HG03342 (cell line): ENCODE measurements around the gene NPTX1.
"Not testable (repeated sequence)": the region's sequence is repeated elsewhere in the genome, so short reads cannot be mapped to it uniquely, and the experiment has no call there.

Source experiments
- ATAC-seq: cut with Tn5 transposase; IDR thresholded peaks from one replicate; pipeline ENCODE4 v1.9.1; 2021; ENCODE audit warnings: mild to moderate bottlenecking, moderate library complexity; ENCODE audit not compliant: unreplicated experiment

The NPTX1 gene

GRCh38 chr17:80475910-80476876 lies at the start of gene NPTX1:
NPTX1 (minus strand) TSS chr17:80476607; CDS start chr17:80476446, 161 bp downstream.
- no peak for ATAC-seq

DNA sequence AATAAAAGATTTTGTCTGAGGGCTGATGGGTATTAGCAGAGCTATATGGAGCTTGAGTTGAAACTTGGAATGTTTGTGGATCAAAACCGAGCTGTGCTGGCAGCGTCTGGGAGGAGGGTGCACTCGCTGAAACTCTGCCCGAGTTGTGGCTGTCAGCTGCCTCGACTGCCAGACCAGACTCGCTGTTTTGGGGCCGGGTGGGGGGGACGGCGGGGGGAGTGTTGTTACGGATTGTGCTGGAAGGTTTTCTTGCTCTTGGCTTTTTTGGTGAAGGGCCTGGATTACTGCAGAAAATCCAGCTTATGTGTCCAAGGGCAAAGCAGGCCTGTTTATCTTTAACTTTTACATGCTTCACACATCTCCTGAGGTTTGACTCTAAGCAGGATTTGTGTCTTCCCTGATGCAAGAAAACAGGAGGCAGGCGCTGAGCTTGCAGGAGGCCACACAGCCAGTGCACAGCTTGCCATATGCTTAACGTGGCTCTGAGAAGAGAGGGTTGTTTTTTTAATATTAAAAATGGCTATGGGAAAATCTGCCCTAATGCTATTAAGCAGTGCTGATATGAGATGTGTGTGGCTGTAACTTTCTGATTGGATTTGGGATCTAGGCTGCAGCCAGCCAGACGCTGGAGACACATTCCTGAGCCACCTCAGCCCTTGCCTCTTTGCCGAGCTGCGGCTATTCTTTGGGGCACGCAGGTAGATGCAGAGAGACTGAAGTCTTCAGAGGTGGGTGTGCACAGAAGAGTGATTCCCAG lies 47.7 kb upstream of the NPTX1 start:
- ATAC-seq, result no peak

- no peak for ATAC-seq
Observed at GRCh38 chr17:80523054-80523744, 46.8 kb upstream of the NPTX1 start.

DNA sequence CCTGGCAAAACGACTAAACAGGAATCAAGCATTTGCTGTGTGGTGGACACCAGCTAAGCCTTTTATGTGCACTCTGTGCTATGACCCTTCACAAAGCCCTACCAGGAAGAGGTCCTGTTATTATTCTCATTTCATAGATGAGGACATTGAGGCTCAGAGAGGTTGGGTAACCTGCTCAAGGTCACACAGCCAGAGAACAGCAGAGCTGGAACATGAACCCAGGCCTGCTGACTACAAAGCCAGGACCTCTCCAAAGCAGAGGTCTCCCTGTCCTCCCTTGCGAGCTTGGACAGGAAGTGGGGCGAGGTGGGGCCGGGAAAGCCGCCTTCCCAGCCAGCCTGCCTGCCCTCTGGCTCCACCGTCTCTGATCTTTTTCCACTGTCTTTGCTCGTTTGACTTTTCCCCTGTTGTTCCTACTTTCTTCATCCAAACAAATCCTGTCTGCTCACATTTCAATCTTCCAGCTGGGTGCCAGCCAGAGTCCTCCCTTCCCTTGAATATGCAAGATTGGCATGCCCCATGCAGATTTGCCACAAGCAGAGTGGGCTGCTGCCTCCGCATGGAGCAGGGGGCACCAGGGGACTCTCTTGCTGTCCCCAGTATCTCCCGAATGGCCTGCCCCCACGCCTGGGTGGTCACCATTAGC lies 44.5 kb upstream of the NPTX1 start:
- ATAC-seq, result no peak

- ATAC-seq, result no peak
Observed at GRCh38 chr17:80519091-80519781, 42.8 kb upstream of the NPTX1 start.

GRCh38 chr17:80518392-80518791 lies 42.0 kb upstream of the NPTX1 start:
- ATAC-seq, result no peak

DNA sequence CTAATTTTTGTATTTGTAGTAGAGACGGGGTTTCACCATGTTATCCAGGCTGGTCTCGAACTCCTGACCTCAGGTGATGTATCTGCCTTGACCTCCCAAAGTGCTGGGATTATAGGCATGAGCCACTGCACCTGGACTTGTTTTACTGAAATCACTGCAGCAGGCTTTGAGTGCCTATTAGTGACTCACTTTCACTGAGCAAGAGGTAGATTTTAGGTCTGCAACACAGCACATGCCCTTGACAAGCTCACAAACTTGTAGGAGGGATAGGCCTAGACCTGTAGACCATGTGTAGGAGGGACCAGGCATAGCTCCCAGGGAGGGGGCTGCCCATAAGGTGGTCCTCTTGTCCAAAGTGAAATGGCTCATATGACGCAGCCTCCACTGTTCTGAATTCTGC lies 41.2 kb upstream of the NPTX1 start:
- ATAC-seq, result no peak

GRCh38 chr17:80516171-80516932 lies 39.9 kb upstream of the NPTX1 start:
- no peak for ATAC-seq

DNA sequence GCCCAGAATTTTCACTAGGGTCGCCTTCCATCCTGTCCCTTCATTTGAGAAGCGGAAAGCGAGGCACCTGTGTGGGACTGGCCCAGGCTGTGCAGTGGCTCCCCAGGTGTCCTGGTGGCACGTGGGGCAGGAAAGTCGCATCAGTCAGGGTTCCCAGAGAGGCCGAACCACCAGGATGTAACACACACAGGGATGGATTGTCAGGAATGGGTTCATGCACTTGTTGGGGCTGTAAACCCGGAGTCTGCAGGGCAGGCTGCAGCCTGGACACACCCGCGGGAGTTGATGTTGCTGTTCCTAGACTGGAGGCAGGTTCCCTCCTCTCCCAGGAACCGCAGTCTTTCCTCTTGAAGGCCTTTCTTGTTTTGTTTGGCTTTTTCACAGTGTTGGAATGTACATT lies 37.5 kb upstream of the NPTX1 start:
- ATAC-seq, result no peak

DNA sequence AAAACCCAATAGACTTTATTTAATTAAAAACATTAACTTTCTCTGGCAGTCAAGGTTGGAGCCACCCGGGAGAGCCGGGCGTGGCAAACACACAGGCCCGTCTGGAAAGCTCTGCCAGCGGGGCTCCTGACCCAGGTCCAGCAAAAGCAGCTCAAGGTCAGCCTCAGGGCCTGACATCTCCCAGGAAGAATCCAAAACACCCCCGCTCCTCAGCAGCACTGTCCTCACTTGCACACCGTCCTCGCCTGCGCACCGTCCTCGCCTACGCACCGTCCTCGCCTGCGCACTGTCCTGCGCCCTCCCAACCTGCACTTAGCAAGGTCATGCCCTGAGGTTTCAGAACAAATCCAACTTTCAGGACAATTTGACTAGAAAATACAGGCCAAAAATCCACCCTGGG lies 36.8 kb upstream of the NPTX1 start:
- no peak for ATAC-seq

DNA sequence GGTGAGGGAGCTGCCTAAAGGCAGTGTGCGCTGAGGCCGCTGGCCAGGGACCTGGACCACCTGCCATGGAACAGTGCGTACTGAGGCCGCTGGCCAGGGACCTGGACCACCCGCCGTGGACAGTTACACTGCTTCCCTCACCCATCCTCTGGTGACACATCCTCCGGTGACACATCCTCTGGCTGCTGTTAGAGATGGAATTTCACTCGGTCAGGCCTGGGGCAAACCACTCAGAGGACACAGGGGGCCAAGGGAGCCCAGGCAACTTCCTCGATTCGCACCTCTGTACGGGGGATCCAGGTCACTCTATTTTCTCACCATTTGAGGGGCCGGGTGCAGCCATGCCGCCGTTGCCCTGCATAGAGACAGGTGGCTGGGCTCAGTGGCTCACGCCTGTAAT lies 35.8 kb upstream of the NPTX1 start:
- ATAC-seq, result no peak

- no peak for ATAC-seq
Observed at GRCh38 chr17:80511222-80512180, 35.1 kb upstream of the NPTX1 start.

DNA sequence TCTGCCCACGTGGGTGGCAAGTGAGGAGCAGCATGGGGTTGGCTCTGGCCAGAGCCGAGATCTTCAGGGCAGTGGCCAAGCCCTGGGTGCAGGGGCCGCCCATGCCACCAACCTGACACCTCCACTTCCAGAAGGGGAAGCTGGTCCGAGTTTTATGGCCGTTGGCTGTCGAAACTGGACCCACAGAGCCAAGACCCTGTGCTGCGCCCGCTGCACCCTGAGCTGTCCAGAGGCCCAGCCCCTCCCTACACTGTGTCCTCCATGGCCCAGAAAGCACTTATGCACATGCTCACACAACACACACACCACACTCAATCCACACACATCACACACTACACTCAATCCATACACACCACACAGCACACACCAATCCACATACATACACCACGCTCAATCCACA lies 34.4 kb upstream of the NPTX1 start:
- ATAC-seq, result no peak

DNA sequence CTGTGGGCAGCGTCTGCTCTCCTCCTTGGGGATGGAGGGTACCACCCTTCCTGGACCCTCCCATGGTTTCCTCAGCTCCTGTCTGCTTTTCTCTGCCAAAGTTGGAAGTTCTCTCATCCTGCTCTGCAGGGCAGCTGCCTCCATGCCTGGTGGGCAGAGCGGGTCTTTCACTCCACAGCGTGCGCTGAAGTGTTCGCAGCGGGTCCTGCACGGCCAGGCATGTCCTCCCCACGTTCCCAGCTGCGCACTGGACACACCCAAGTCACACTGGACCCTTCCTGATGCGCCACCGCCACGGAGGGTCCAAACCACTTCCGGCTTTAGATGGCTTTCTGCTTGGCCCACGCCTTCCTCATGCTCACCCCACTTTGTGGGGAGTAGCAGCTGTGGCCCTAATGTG lies 33.7 kb upstream of the NPTX1 start:
- ATAC-seq, result no peak

GRCh38 chr17:80509311-80509710 lies 32.9 kb upstream of the NPTX1 start:
- no peak for ATAC-seq

DNA sequence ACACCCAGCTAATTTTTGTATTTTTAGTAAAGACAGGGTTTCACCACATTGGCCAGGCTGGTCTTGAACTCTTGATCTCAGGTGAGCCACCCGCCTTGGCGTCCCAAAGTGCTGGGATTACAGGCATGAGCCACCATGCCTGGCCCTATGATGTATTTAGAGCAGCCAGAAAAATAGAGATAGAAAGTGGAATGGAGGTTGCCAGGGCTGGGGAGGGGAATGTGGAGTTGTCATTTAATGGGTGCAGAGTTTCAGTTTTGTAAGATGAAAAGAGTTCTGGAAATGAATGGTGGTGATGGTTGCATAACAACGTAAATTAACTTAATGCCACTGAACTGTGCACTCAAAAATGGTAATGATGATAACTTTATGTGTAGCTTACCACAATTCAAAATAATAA lies 31.6 kb upstream of the NPTX1 start:
- ATAC-seq, result no peak

DNA sequence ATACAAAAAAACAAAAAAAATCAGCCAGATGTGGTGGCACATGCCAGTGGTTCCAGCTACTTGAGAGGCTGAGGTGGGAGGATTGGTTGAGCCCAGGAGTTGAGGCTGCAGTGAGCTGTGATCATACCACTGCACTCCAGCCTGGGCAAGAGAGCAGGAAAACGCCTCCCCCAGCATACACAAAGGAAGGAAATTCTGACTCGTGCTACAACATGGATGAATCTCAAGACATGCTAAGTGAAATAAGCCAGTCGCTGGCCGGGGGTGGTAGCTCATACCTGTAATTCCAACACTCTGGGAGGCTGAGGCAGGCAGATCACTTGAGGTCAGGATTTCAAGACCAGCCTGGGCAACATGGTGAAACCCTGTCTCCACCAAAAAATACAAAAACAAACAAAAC lies 30.8 kb upstream of the NPTX1 start:
- not testable (repeated sequence) for ATAC-seq

GRCh38 chr17:80504686-80505413 lies 28.4 kb upstream of the NPTX1 start:
- ATAC-seq, result no peak
